ENCODE data around the gene USP24.
"Not testable (repeated sequence)": the region's sequence is repeated elsewhere in the genome, so short reads cannot be mapped to it uniquely, and the experiment has no call there.

Gene USP24

DNA sequence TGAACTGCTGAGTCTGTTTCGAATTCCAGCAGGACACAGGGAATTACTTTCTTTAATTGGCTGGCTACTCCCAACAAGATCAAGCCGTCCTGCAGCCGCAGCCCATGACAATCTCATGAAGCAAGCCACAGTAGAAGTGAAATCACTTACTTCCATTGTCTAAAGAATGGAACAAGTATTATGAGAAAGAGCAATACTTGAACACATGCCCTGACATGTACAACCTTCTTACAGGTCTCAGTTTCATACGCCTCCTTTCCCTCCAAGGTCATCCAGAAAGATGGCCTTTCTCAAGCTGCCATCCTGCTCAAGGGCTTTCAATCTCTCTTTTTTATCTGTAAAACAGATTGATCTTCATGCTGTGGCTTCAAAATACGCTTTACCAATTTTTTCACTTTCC, 90.7 kb downstream of the USP24 start:
- no peak for DNase-seq (ENCODE audit: low spot score)

DNA sequence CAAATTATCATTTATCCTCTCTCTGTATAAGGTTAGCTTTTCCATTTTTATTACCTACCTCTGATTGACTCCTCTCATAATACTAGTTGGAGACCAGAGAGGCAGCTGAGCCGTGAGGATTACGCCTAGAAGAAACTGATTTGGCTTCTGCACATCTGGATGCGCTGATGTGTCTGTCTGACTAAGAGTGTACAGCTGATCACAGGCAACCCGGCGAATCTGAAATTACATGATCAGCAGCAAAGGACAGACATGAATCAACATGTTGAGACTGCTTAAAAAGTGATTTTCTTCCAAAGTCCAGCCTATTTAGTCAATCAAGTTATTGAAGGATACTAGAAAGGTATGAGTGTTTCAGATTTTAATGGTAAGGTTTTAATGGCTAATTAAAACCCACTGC, 94.6 kb downstream of the USP24 start:
- no peak for DNase-seq (ENCODE audit: low spot score)

DNA sequence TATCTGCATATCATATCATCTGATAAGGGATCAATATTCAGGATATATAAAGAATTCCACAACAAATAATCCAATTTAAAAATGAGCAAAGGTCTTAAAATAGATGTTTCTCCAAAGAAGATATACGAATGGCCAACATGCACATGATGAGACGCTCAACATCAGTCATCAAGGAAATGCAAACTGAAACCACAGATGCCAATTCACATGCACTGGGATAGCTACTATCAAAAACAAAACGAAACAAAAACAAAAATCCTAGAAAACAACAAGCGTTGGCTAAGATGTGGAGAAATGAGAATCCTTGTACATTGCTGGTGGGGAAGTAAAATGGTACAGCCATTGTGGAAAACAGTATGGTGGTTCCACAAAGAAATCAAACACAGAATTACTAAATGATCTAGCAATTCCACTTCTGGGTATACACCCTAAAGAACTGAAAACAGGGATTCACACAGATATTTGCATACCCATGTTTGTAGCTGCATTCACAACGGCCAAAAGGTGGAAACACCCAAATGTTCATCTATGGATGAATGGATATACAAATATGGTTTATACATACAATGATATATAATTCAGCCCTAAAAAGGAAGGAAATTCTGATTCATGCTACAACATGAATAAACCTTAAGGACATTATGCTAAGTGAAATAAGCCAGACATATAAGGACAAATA, 96.4 kb downstream of the USP24 start:
- DNase-seq (ENCODE audit: low spot score) = no peak

DNA sequence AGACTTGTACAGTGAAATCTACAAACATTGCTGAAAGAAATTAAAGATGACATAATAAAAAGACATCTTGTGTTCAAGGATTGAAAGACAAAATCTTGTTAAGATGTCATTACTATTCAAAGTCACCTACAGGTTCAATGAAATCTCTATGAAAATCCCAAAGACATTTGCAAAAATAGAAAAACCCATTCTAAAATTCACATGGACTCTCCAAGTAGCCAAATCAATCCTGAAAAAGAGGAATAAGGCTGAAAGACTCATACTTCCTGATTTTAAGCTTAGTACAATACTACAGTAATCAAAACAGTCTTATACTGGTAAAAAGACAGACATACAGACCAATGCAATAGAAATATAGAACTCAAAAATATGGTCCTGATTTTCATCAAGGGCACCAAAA, 97.2 kb downstream of the USP24 start:
- no peak for DNase-seq (ENCODE audit: low spot score)

DNA sequence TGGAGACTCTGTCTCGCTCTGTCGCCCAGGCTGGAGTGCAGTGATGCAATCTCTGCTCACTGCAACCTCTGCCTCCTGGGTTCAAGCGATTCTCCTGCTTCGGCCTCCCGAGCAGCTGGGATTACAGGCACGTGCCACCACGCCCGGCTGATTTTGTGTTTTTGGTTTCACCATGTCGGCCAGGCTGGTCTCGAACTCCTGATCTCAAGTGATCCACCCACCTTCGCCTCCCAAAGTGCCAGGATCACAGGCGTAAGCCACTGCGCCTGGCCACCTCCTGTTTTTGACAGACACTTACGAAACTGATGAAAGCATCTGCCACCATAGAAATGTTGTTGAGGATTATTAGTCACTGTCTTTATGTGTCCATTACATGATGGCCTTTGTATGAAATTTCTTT, 106.2 kb downstream of the USP24 start:
- not testable (repeated sequence) for DNase-seq (ENCODE audit: low spot score)

- no peak for DNase-seq (ENCODE audit: low spot score)
These were observed 108.1 kb downstream of the USP24 start for GRCh38 chr1:55107101-55107500.

DNA sequence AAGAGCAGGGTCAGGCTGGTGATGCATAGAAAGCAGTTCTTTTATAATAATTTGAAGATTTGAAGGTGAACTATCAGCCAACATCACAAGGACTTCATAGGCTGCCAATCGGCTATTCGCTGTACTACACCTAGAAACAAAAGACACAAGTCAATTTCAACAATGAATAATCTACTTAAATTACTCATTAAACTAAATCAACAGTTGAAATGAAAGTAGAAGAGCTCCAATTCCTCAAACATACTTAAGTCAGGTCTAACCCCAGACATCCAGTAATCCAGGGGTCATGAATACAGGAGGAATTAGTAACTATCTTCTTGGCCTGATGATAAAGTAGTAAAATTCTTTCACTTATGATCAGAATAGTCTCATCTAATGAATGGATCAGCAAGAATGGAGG, 111.3 kb downstream of the USP24 start:
- DNase-seq (ENCODE audit: low spot score) = no peak

GRCh38 chr1:55095095-55095494, 120.1 kb downstream of the USP24 start:
- DNase-seq (ENCODE audit: low spot score) = no peak

DNA sequence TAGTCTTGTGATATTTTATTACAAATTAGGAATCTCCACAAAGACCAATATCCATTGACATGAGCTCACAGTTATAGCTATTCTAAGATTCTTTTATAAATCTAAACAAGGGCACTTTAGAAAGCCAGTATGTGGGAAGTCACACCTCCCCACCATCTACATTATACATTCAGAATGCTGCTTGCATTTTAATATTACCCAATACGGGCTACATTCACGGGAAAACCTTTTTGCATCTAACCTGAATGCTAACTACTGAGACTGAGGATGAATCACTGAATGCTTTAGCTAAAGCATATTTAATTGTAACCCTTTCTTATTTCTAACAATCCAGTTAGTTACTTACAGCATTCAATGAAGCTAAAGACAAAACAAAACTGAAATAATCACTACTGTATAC, 122.7 kb downstream of the USP24 start:
- no peak for DNase-seq (ENCODE audit: low spot score)

GRCh38 chr1:55089683-55090082, 125.5 kb downstream of the USP24 start:
- no peak for DNase-seq (ENCODE audit: low spot score)

DNA sequence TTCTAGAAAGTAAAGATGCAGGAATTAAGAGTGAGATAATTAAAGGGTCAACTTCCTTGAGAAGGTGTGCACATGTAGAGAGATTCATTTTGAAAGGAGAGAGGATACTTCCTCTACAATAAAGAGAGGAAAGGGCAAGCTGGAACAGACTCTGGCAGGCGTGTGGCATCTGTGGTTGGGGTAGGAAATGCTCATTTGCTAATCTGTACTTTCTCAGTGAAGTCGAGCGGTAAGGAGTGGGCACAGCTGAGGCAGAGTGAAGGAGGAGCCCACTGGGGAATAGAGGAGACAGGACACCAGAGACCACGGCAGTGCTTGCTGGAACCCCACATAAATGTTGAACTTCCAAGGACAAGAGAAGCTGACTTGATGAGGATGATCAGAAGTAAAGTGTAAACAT, 126.8 kb downstream of the USP24 start:
- DNase-seq (ENCODE audit: low spot score) = no peak

- no peak for DNase-seq (ENCODE audit: low spot score)
These were observed 127.7 kb downstream of the USP24 start for GRCh38 chr1:55087439-55087838.

DNA sequence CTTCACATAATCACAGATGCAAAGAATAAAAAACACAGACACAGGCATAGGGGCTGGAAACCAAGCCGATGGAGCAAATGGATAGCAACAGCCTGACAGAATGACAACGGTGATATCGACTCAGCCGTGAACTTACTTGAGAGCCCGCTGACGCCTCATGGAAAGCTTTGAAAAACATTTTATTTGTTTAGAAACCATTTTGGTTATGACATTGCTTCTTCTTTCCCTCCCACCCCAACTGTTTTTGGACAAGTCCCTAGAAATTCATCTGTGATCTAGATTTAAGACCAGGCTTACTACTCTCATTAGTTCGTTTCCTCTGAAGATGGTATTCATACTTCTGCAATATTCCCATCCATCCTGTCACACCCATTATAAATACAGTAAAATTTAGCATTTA, 130.9 kb downstream of the USP24 start:
- DNase-seq (ENCODE audit: low spot score) = no peak

DNA sequence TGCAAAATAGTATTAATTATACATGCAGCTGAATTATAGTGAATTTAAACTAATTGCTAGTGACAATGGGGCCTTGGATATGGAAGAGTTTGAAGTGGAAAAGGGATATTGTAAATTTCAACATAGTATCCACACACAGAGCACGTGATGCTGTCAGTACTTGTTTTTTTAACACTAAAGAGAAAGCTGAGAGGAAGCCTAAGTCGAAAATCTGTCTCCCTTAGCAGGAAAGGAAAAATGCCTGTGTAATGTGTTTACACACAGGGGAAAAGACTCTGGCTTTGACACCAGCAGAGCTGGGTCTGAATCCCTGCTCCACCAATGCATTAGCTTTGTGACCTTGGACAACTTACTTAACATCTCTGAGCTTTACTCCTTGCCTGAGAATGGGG, 133.3 kb downstream of the USP24 start:
- DNase-seq (ENCODE audit: low spot score) = no peak

DNA sequence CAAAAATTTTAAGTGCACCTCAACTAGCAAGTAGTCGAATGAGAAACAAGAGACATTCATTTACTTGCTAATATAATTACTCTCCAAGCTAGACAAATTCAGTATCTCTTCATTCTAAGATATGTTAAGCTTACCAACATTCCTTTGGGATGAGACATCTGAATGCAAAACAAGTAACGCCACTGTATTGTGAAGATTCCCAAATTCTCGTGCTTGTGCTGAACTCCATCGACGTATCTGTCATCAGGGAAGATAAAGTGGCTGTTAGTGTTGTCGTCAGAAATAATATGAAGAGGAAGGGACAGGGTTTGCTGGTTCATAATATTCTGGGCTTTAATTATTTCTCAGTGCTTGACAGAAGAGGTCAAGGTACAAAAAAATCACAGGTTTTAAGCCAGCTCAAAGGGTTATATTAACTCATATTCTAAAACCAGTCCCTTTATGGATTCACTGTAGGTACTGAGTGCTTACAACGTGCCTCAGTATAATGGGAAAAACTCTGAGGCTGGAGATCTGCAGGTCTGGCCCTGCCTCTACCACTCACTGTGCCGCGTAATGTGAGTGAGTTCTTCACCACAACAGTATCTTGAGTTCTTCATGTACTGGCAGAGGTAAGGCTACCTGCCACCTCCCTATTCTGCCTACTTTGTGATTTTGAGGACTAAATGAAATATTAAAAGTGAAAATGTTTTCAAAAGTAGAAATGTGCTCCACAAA, 133.8 kb downstream of the USP24 start:
- DNase-seq (ENCODE audit: low spot score) = no peak

GRCh38 chr1:55079651-55080050, 135.5 kb downstream of the USP24 start:
- DNase-seq (ENCODE audit: low spot score) = no peak

DNA sequence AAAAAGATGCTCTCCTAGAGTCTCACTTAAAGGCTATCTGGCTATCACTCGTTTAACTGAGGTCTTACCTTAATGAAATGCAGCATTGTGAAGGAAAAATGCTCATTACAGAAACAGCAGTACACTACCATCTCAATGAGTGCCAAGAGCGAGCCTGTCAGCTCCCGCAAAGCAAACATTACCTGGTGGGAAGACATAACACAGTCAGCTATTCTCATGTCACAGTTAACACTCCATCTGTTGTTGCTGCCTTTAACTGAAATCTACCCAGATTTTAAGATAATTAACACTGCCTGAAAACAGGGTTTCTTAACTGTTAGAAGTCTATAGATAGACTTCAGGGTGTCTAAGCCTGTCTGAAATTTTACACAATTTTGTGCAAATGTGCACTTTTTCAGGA, 136.7 kb downstream of the USP24 start:
- no peak for DNase-seq (ENCODE audit: low spot score)

DNA sequence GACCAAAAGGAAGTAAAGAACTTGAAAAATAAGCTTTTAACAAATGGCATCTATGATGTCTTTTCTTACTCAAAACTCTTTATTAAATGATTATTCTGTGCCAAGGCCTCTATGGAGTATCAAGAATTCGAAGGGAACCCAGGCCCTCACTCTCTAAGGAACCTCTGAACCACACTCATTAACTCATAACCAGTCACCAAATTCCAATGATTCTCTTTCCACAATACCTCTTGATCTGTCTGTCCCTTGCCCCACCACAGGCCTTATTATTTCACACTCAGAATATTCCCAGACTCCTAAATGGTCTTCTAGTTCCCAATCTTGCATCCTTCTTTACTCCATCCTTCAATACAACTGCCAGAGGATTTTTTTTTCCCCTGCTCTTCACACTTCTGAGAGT, 138.8 kb downstream of the USP24 start:
- DNase-seq (ENCODE audit: low spot score) = no peak

DNA sequence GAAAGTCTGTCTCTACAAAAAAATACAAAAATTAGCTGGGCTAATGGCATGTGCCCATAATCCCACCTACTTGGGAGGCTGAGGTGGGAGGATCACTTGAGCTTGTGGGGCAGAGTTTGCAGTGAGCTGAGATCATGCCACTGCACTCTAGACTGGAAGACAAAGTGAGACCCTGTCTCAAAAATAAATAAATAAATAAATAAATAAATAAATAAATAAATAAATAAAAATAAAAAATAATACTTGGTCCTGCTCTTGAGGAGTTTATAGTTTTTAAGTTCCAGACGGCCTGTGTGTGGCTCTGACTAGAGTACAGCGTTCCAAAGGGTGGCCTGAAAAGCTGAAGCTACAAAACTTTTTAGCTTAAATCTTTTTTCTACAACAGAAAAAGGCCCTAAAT, 140.7 kb downstream of the USP24 start:
- DNase-seq (ENCODE audit: low spot score) = no peak

- DNase-seq (ENCODE audit: low spot score) = no peak
These were observed 141.8 kb downstream of the USP24 start for GRCh38 chr1:55073187-55073916.

- DNase-seq (ENCODE audit: low spot score) = peak; percentile 18
These were observed 143.7 kb downstream of the USP24 start for GRCh38 chr1:55071477-55071876.

DNA sequence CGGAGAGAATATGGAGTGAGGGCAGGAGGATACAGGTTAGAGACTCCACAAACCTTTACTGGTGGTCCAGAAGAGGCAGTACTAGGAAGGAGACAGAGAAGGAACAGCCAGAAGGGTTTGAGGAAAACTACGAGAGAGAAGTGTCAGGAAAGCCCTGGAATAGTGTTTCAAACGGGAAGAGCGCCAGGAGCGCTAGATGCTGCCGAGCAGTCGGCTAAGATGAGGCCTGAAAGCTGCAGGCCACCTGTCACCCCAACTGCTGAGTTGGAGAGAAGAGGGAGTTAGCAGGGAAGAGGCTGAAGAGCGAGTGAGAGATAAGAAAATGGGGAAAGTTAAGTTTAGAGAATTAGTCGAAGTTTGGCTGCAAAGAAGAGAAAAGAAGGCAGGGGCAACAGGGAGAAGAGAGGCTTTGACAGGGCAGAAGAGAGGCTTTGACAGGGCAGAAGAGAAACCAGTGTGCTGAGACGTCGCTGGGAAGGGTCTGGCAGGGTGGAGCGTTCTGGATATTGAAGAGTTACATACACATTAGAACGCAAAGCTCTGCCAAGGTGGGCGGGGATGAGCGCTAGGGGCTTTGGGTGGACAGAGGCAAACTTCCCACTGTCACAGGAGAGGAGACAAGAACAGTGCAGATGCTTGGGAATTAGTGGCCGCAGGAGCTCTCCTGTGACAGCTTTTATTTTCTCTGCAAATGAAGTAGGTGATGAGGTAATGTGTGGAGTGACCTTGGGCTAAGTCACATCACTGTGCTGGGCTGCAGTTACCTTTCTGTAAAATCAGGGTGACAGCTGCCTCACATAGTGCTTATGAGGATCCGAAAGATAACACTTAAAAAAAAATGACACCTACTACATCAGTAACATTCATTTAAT, 144.6 kb downstream of the USP24 start:
- no peak for DNase-seq (ENCODE audit: low spot score)
